Measurements from ENCODE around the gene DCAF8.

DCAF8 gene

DNA sequence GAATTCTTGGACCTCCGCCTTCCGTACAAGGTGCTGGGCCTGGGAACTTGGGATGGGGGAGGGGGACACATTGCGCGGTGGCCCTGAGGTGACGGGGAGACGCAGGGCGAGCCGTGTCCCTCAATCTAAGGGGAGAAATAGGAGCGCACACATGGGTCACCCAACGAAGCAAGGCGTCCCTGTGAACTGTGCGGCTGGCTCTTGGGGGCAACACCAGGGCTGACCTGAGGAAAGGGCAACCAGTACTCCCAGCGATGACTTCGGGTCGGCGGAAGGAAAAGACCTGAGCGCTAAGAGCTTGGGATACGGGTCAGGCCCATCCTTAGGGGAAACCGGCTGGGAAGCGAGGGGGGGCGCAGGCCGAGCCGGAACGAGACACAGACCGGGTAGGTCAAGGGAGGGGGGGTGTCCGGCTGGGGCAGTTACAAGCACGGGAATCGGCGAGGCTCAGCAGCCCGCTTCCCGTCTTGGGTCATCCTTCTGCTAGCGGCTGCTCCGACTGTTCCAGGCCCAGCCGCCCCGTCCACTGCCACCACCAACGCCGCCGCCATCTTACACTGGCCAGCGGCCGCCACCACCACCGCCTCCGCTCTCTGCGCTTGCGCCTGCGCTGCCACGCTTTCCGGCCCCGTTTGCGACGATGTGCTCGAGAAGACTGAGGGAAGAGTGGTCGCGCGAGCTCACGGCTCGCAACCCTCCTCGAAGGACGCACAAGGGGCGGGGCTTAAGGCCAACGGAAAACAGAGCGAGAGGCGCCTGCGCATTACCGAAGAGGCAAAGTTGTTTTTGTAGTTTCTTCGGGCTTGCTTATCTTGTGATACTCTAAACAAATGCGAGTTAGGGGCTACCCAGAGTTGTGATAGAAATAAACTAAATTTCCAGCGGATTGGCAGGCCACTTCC, at the start of gene DCAF8:
DCAF8 (minus strand) TSS at position 657 of the 902 bp plus-strand sequence. CDS start 18,541 bp downstream, outside the sequence.
- H3K4me1 ChIP-seq (ENCODE audit: control insufficient read depth, insufficient read depth, low read length), result peaks cover 46% of the 10 kb centered on the region
- H3K36me3 ChIP-seq (ENCODE audit: control insufficient read depth, insufficient read depth, low read length, severe bottlenecking), result peaks cover 8% of the 10 kb centered on the region
- peak within 1 kb of the TSS; percentile 95 for H3K9ac ChIP-seq (ENCODE audit: low read length)
- no peaks in the 10 kb centered on the region for H3K9me3 ChIP-seq (ENCODE audit: control insufficient read depth, low read length)
- no peaks in the 10 kb centered on the region for H3K27me3 ChIP-seq (replicated peaks; ENCODE audit: control insufficient read depth, insufficient read depth, low read length)
- peak within 1 kb of the TSS; percentile 97 for H3K4me3 ChIP-seq (ENCODE audit: low read length)
- DNase-seq (ENCODE audit: low read depth), result peak; percentile 100

DNA sequence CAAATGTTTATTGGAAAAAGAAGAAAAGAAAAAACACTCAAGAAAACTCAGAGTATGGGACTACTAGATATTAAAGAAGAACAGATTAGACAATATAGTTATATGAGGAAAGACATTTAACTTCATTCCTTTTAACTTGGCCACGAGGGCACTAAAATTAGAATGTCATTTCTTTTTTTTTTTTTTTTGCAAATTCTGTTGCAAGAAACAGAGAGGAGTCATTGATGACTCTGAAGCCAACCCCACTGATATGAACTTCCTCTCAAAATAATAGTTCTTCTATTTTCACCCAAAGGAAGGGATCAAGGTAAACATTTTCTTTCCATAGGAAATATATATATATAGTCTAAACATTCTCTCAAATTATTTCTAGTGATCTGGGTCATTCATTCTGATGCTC, 47.2 kb upstream of the DCAF8 start:
- H3K36me3 ChIP-seq (ENCODE audit: control insufficient read depth, insufficient read depth, low read length, severe bottlenecking), result peaks cover 97% of the 10 kb centered on the region
- peaks cover 28% of the 10 kb centered on the region for H3K4me1 ChIP-seq (ENCODE audit: control insufficient read depth, insufficient read depth, low read length)
- H3K27me3 ChIP-seq (replicated peaks; ENCODE audit: control insufficient read depth, insufficient read depth, low read length), result no peaks in the 10 kb centered on the region
- DNase-seq (ENCODE audit: low read depth), result peak; percentile 22
- no peaks in the 10 kb centered on the region for H3K9me3 ChIP-seq (ENCODE audit: control insufficient read depth, low read length)
- peak overlapping the region; percentile 49 for H3K4me3 ChIP-seq (ENCODE audit: low read length)
- H3K9ac ChIP-seq (ENCODE audit: low read length), result peak overlapping the region; percentile 65

DNA sequence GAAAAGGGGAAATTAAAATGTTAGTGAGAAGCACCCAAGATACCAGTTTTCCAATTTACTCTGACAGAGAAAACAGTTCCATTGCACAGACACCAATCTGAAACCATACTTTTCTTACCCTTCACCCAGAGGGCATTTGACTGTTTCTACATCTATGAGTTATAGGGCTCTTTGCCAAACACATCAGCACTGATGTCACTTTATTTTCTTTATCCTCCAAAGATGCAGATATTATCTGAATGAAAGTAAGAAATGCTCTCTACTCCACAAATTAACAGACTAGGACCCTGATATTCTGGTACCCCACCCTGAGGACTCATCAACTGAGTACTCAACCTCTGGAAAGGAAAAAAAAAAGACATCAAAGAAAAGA, 46.8 kb upstream of the DCAF8 start:
- peak; percentile 73 for DNase-seq (ENCODE audit: low read depth)
- Histone ChIP-seq H3K4me3 (ENCODE audit: low read length) (peak overlapping the region; percentile 49), H3K4me1 (ENCODE audit: control insufficient read depth, insufficient read depth, low read length) (peaks cover 28% of the 10 kb centered on the region), H3K36me3 (ENCODE audit: control insufficient read depth, insufficient read depth, low read length, severe bottlenecking) (peaks cover 97% of the 10 kb centered on the region), H3K27me3 (replicated peaks; ENCODE audit: control insufficient read depth, insufficient read depth, low read length) (no peaks in the 10 kb centered on the region), H3K9me3 (ENCODE audit: control insufficient read depth, low read length) (no peaks in the 10 kb centered on the region), H3K9ac (ENCODE audit: low read length) (peak overlapping the region; percentile 65)

GRCh38 chr1:160308451-160309184, 46.3 kb upstream of the DCAF8 start:
- Histone ChIP-seq H3K9ac (ENCODE audit: low read length) (peak overlapping the region; percentile 65), H3K9me3 (ENCODE audit: control insufficient read depth, low read length) (no peaks in the 10 kb centered on the region), H3K27me3 (replicated peaks; ENCODE audit: control insufficient read depth, insufficient read depth, low read length) (no peaks in the 10 kb centered on the region), H3K4me1 (ENCODE audit: control insufficient read depth, insufficient read depth, low read length) (peaks cover 28% of the 10 kb centered on the region), H3K4me3 (ENCODE audit: low read length) (peak overlapping the region; percentile 49), H3K36me3 (ENCODE audit: control insufficient read depth, insufficient read depth, low read length, severe bottlenecking) (peaks cover 97% of the 10 kb centered on the region)
- peak; percentile 5 for DNase-seq (ENCODE audit: low read depth)

DNA sequence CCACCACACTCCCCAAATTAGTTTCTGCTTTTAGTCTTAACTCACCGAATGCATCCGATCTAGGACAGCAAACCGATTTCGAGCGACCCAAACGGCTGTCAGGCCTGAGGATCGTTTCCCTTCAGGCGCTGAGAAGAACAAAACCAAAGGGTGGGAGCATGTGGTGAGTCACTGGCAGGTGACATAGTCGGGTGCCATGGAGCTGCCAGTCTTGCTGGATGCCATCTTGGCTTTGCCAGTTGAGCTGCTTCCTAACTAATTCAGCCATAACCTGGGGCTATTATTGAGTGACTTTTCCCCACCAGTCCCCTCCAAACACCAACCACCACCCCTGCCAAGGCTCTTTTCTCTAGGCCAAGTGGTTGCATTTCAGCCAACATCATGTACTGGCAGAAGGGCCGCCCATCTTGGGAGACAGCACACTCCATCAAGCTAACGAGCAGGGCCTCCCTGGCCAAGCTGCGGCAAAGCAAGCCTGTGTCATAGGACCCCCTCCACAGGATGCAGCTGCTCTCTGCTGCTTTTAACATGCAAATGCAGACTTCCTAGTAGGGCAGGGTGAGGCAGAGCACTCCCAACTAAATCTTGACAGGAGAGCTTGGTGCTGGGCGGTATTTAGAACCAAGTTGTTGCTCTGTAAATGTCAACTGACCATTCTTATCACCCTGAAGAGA, 44.9 kb upstream of the DCAF8 start:
- no peak for DNase-seq (ENCODE audit: low read depth)
- Histone ChIP-seq H3K27me3 (replicated peaks; ENCODE audit: control insufficient read depth, insufficient read depth, low read length) (no peaks in the 10 kb centered on the region), H3K36me3 (ENCODE audit: control insufficient read depth, insufficient read depth, low read length, severe bottlenecking) (peaks cover 95% of the 10 kb centered on the region), H3K9me3 (ENCODE audit: control insufficient read depth, low read length) (no peaks in the 10 kb centered on the region), H3K4me1 (ENCODE audit: control insufficient read depth, insufficient read depth, low read length) (peaks cover 28% of the 10 kb centered on the region), H3K4me3 (ENCODE audit: low read length) (no peak overlapping the region), H3K9ac (ENCODE audit: low read length) (no peak overlapping the region)

DNA sequence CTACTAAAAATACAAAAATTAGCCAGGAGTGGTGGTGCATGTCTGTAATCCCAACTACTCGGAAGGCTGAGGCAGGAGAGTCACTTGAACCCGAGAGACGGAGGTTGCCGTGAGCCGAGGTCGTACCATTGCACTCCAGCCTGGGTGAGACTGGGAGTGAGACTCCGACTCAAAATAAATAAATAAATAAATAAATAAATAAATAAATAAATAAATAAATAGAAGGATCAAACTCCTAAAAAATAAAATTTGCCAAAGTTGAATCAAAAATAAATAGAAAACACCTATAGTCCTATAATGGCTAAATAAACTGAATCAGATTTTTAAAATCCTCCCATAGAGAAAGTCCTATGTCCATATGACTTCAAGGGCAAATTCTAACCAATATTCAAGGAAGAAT, 37.8 kb upstream of the DCAF8 start:
- peaks cover 92% of the 10 kb centered on the region for H3K36me3 ChIP-seq (ENCODE audit: control insufficient read depth, insufficient read depth, low read length, severe bottlenecking)
- H3K27me3 ChIP-seq (replicated peaks; ENCODE audit: control insufficient read depth, insufficient read depth, low read length), result no peaks in the 10 kb centered on the region
- peaks cover 14% of the 10 kb centered on the region for H3K4me1 ChIP-seq (ENCODE audit: control insufficient read depth, insufficient read depth, low read length)
- H3K4me3 ChIP-seq (ENCODE audit: low read length), result no peak overlapping the region
- no peak for DNase-seq (ENCODE audit: low read depth)
- H3K9ac ChIP-seq (ENCODE audit: low read length), result no peak overlapping the region
- H3K9me3 ChIP-seq (ENCODE audit: control insufficient read depth, low read length), result no peaks in the 10 kb centered on the region

DNA sequence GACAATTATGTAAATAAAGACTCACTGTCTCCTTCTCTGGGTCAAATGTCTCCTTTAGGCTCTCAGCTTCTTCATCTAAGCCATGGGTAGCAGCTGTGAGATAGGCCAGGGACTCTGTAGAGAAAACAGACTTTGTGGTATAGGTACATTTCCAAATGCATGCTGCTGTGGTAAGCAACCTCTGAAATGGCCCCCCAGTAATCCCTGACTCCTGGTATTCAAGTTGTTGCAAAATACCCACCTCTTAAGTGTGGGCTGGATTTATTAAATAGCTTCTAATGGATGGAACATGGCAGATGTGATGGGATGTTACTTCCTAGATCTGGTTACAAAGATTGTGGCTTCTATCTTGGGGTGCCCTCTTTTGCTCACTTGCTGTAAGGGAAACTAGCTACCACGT, 33.7 kb upstream of the DCAF8 start:
- peaks cover 47% of the 10 kb centered on the region for H3K4me1 ChIP-seq (ENCODE audit: control insufficient read depth, insufficient read depth, low read length)
- no peaks in the 10 kb centered on the region for H3K9me3 ChIP-seq (ENCODE audit: control insufficient read depth, low read length)
- H3K36me3 ChIP-seq (ENCODE audit: control insufficient read depth, insufficient read depth, low read length, severe bottlenecking), result peaks cover 98% of the 10 kb centered on the region
- no peaks in the 10 kb centered on the region for H3K27me3 ChIP-seq (replicated peaks; ENCODE audit: control insufficient read depth, insufficient read depth, low read length)
- no peak overlapping the region for H3K4me3 ChIP-seq (ENCODE audit: low read length)
- H3K9ac ChIP-seq (ENCODE audit: low read length), result no peak overlapping the region
- no peak for DNase-seq (ENCODE audit: low read depth)

DNA sequence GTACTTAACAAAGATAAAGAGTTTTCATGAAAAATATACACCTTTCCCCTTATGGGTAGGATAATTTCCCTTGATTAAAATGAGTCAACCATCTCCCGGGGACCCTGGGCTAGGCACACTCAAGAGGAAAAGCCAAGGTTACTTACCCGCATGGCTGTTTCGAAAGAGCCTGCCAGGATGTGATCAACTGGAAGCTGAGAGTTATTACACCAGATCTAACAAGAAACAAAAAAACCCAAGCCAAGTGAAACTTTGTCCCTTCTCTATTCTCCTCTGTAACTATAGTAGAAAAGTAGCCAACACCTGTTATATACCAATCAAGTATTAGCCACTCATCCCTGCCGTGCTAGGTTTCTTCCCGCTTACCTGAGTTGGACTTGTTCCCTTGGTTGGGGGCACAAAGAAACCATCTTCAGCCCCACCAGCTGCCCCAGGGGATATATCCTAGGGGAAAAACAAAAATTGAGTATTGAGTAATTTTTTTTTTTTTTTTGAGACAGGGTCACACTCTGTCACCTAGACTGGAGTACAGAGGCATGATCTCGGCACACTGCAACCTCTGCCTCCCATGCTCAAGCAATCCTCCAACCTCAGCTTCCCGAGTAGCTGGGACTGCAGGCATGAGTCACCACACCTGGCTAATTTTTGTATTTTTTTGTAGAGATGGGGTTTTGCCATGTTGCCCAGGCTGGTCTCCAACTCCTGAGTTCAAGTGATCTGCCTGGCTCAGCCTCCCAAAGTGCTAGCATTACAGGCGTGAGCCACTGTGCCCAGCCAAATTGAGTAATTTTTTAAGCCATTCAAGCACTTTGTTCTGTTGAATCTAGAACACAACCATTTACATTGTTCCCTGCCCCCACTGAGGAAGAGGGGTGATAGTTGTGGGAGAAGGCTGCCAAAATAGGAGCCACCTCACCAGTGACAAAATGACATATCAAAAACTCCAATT, 30.9 kb upstream of the DCAF8 start:
- Histone ChIP-seq H3K9ac (ENCODE audit: low read length) (no peak overlapping the region), H3K36me3 (ENCODE audit: control insufficient read depth, insufficient read depth, low read length, severe bottlenecking) (peaks cover 100% of the 10 kb centered on the region), H3K4me3 (ENCODE audit: low read length) (no peak overlapping the region), H3K4me1 (ENCODE audit: control insufficient read depth, insufficient read depth, low read length) (peaks cover 61% of the 10 kb centered on the region), H3K9me3 (ENCODE audit: control insufficient read depth, low read length) (no peaks in the 10 kb centered on the region), H3K27me3 (replicated peaks; ENCODE audit: control insufficient read depth, insufficient read depth, low read length) (no peaks in the 10 kb centered on the region)
- DNase-seq (ENCODE audit: low read depth), result no peak

DNA sequence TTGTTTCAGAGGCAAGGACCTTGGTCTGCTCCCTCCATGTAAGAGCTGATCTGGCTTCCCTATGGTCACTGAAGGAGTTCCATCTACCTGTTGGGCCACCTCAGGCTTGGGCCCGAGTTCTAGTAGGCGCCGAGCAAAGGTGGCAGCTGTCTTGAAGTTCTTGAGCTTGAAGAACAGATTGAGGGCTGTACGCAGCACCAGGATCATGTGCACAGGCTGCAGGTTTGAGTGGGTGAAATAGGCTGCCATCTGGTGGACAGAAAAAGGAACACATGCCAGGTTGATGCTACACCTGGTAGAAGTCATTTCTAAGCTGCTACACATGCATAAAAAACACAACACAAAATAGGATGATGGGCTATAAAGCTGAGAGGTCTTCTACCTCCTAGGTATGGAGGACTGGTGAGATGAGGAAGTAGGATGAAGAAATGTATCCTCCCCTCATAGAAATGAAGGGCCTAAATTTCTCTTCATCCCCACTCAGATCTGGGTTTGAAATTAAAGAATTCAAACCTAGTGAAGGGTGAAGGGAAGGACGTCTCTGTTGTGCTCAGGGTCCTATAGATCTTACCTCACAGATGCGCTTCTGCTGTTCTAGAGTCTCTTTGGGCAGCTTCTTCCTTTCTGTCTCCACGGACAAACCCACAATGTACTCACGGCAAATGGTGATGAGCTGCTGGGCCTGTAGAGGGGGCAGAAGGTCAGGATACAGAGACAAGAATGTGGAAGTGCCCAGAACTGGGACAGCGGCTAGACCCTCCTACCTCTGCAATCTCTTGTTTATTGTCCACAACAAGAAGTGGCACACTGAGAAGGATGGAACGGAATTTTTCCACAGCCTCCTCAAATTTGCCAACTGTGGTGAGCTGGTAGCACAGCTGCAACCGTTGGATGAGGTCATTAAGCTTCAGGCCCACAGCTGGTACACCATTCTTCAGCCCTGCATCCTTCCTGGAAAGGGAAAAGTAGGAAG, 29.2 kb upstream of the DCAF8 start:
- no peaks in the 10 kb centered on the region for H3K9me3 ChIP-seq (ENCODE audit: control insufficient read depth, low read length)
- peaks cover 97% of the 10 kb centered on the region for H3K36me3 ChIP-seq (ENCODE audit: control insufficient read depth, insufficient read depth, low read length, severe bottlenecking)
- no peak overlapping the region for H3K4me3 ChIP-seq (ENCODE audit: low read length)
- H3K27me3 ChIP-seq (replicated peaks; ENCODE audit: control insufficient read depth, insufficient read depth, low read length), result no peaks in the 10 kb centered on the region
- DNase-seq (ENCODE audit: low read depth), result peak; percentile 76
- peak overlapping the region; percentile 18 for H3K9ac ChIP-seq (ENCODE audit: low read length)
- H3K4me1 ChIP-seq (ENCODE audit: control insufficient read depth, insufficient read depth, low read length), result peaks cover 59% of the 10 kb centered on the region
